Measurements from ENCODE around the gene TLR8.

- no peak for TF ChIP-seq POLR2AphosphoS5 (IDR thresholded peaks at IDR 0.05; ENCODE audit: low read depth, low read length)
- no peak for TF ChIP-seq RCOR1 (IDR thresholded peaks at IDR 0.05; ENCODE audit: low read length)
- no peak for TF ChIP-seq USF2 (IDR thresholded peaks at IDR 0.05; ENCODE audit: borderline replicate concordance, low read depth, low read length)
- TF ChIP-seq EP300 (IDR thresholded peaks at IDR 0.05; ENCODE audit: borderline replicate concordance in 1 of 2, low read depth in 1 of 2, low read length in 1 of 2): no peak
- no peak for TF ChIP-seq FOXM1 (IDR thresholded peaks at IDR 0.05; ENCODE audit: low read depth)
- TF ChIP-seq, protein P1, sequence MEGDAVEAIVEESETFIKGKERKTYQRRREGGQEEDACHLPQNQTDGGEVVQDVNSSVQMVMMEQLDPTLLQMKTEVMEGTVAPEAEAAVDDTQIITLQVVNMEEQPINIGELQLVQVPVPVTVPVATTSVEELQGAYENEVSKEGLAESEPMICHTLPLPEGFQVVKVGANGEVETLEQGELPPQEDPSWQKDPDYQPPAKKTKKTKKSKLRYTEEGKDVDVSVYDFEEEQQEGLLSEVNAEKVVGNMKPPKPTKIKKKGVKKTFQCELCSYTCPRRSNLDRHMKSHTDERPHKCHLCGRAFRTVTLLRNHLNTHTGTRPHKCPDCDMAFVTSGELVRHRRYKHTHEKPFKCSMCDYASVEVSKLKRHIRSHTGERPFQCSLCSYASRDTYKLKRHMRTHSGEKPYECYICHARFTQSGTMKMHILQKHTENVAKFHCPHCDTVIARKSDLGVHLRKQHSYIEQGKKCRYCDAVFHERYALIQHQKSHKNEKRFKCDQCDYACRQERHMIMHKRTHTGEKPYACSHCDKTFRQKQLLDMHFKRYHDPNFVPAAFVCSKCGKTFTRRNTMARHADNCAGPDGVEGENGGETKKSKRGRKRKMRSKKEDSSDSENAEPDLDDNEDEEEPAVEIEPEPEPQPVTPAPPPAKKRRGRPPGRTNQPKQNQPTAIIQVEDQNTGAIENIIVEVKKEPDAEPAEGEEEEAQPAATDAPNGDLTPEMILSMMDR (IDR thresholded peaks at IDR 0.05): no peak
These were observed 8.3 kb upstream of the TLR8 start for GRCh38 chrX:12898073-12898472.

Data from SK-N-SH (cell line).